Osteocyte (in vitro differentiated cells): ENCODE results near the gene WBP1L. TPM values are rescaled to one million over a fixed set of nuclear protein-coding genes. Genes with fewer than 3 reads are reported as not detected.

Experiments
- DNase-seq: peaks from one replicate; pipeline ENCODE4 v3.0.0; 2021; ENCODE audit warnings: mixed read lengths; ENCODE audit not compliant: unreplicated experiment; ENCODE audit errors: extremely low spot score
- H3K27ac Mint-ChIP-seq: one replicate; pipeline ENCODE4 v1.8.0; 2021; ENCODE audit warnings: mild to moderate bottlenecking, mixed read lengths; ENCODE audit not compliant: unreplicated experiment
- H3K27me3 Mint-ChIP-seq: one replicate; pipeline ENCODE4 v1.8.0; 2021; ENCODE audit warnings: mixed read lengths; ENCODE audit not compliant: unreplicated experiment
- H3K36me3 Mint-ChIP-seq: one replicate; pipeline ENCODE4 v1.8.0; 2021; ENCODE audit warnings: mixed read lengths; ENCODE audit not compliant: unreplicated experiment
- H3K4me1 Mint-ChIP-seq: one replicate; pipeline ENCODE4 v1.8.0; 2021; ENCODE audit warnings: mixed read lengths; ENCODE audit not compliant: unreplicated experiment
- H3K4me3 Mint-ChIP-seq: one replicate; pipeline ENCODE4 v1.8.0; 2021; ENCODE audit warnings: mild to moderate bottlenecking, moderate library complexity, mixed read lengths; ENCODE audit not compliant: unreplicated experiment
- H3K9me3 Mint-ChIP-seq: one replicate; pipeline ENCODE4 v1.8.0; 2021; ENCODE audit warnings: mixed read lengths; ENCODE audit not compliant: unreplicated experiment
- CTCF ChIP-seq: fragments of 200-600 bp; sonication (generic); IDR thresholded peaks from 2 replicates; pipeline ENCODE4 v1.5.0; 2021; ENCODE audit warnings: antibody characterized with exemption, mild to moderate bottlenecking, moderate library complexity
- total RNA-seq: library from RNA; stranded (reverse); gene quantifications from 2 replicates; pipeline ENCODE4 v1.2.1, GENCODE V29; 2021

Gene WBP1L
- total RNA-seq, 1 donor from 2014 or later: 66.7 TPM

- DNase-seq: no peak
- Mint-ChIP-seq H3K27ac (no peak overlapping the region), H3K9me3 (no peaks in the 10 kb centered on the region), H3K36me3 (no peaks in the 10 kb centered on the region), H3K4me3 (no peak overlapping the region), H3K27me3 (no peaks in the 10 kb centered on the region), H3K4me1 (no peaks in the 10 kb centered on the region)
- TF ChIP-seq CTCF: no peak
Observed at GRCh38 chr10:102822222-102822621, 78.5 kb downstream of the WBP1L start.

GRCh38 chr10:102824664-102825063, 80.9 kb downstream of the WBP1L start:
- H3K9me3 Mint-ChIP-seq: no peaks in the 10 kb centered on the region
- H3K36me3 Mint-ChIP-seq: no peaks in the 10 kb centered on the region
- no peak for DNase-seq
- H3K27ac Mint-ChIP-seq: no peak overlapping the region
- no peak for TF ChIP-seq CTCF
- H3K27me3 Mint-ChIP-seq: no peaks in the 10 kb centered on the region
- H3K4me3 Mint-ChIP-seq: no peak overlapping the region
- no peaks in the 10 kb centered on the region for H3K4me1 Mint-ChIP-seq

GRCh38 chr10:102826148-102826796, 82.5 kb downstream of the WBP1L start:
- no peak overlapping the region for H3K4me3 Mint-ChIP-seq
- H3K36me3 Mint-ChIP-seq: no peaks in the 10 kb centered on the region
- H3K27me3 Mint-ChIP-seq: no peaks in the 10 kb centered on the region
- H3K9me3 Mint-ChIP-seq: no peaks in the 10 kb centered on the region
- H3K27ac Mint-ChIP-seq: no peak overlapping the region
- TF ChIP-seq CTCF: no peak
- H3K4me1 Mint-ChIP-seq: no peaks in the 10 kb centered on the region
- no peak for DNase-seq

- Mint-ChIP-seq H3K4me3 (no peak overlapping the region), H3K4me1 (no peaks in the 10 kb centered on the region), H3K36me3 (no peaks in the 10 kb centered on the region), H3K27ac (no peak overlapping the region), H3K27me3 (no peaks in the 10 kb centered on the region), H3K9me3 (no peaks in the 10 kb centered on the region)
- TF ChIP-seq CTCF: no peak
- no peak for DNase-seq
Observed at GRCh38 chr10:102827597-102827975, 83.8 kb downstream of the WBP1L start.

GRCh38 chr10:102831322-102832071, 87.7 kb downstream of the WBP1L start:
- no peaks in the 10 kb centered on the region for H3K27me3 Mint-ChIP-seq
- H3K4me1 Mint-ChIP-seq: no peaks in the 10 kb centered on the region
- no peaks in the 10 kb centered on the region for H3K36me3 Mint-ChIP-seq
- H3K4me3 Mint-ChIP-seq: no peak overlapping the region
- H3K27ac Mint-ChIP-seq: no peak overlapping the region
- H3K9me3 Mint-ChIP-seq: no peaks in the 10 kb centered on the region
- no peak for TF ChIP-seq CTCF
- no peak for DNase-seq
